Iris pigment epithelial cell (primary cell): Measurements from ENCODE around the gene MIEN1.
"Not testable (repeated sequence)": the region's sequence is repeated elsewhere in the genome, so short reads cannot be mapped to it uniquely, and the experiment has no call there.

Experiments used
- DNase-seq: peaks from one replicate; pipeline ENCODE4 v3.0.0-alpha.2; 2011; ENCODE audit warnings: low read depth

Gene MIEN1

GRCh38 chr17:39699157-39699817, 31.0 kb downstream of the MIEN1 start:
- DNase-seq = not testable (repeated sequence)

GRCh38 chr17:39697961-39698360, 32.4 kb downstream of the MIEN1 start:
- DNase-seq = no peak

- DNase-seq = no peak
Measured at GRCh38 chr17:39696731-39697130, 33.6 kb downstream of the MIEN1 start.

GRCh38 chr17:39695089-39695474, 35.2 kb downstream of the MIEN1 start:
- DNase-seq = no peak

- no peak for DNase-seq
Measured at GRCh38 chr17:39694593-39694992, 35.7 kb downstream of the MIEN1 start.

- no peak for DNase-seq
Measured at GRCh38 chr17:39688945-39689344, 41.4 kb downstream of the MIEN1 start.

- peak; percentile 25 for DNase-seq
Measured at GRCh38 chr17:39688475-39688835, 41.9 kb downstream of the MIEN1 start.

GRCh38 chr17:39687546-39688474, 42.5 kb downstream of the MIEN1 start, which contains the start of gene PGAP3:
Gene PGAP3, minus strand, starts transcription at chr17:39688057. Its CDS starts 43 bp downstream, at chr17:39688014.
- DNase-seq = peak; percentile 93

- no peak for DNase-seq
Measured at GRCh38 chr17:39687101-39687545, 43.2 kb downstream of the MIEN1 start.

- DNase-seq = no peak
Measured at GRCh38 chr17:39684369-39685192, 45.8 kb downstream of the MIEN1 start.

GRCh38 chr17:39683295-39683939, 46.9 kb downstream of the MIEN1 start:
- DNase-seq = no peak

- no peak for DNase-seq
Measured at GRCh38 chr17:39679521-39680192, 50.7 kb downstream of the MIEN1 start.
